Ascending aorta (tissue), 2 donors: ENCODE results near the gene PITPNM1. TPM values are rescaled to one million over a fixed set of nuclear protein-coding genes. Genes with fewer than 3 reads are reported as not detected.
A peak's percentile ranks its signal among the peaks of the same experiment; 100 is the strongest.
"Not testable (repeated sequence)": the region's sequence is repeated elsewhere in the genome, so short reads cannot be mapped to it uniquely, and the experiment has no call there.

Source experiments
- DNase-seq, 2 donors: peaks; one replicate each; pipeline ENCODE4 v3.0.0-alpha.2; 2019; ENCODE audit warnings: low spot score in 2 of 2
- H3K27ac ChIP-seq, 2 donors: fragments of 200-600 bp; sonication (generic); one replicate each; pipeline ENCODE4 v1.5.1; 2016 to 2017; ENCODE audit warnings: mild to moderate bottlenecking in 1 of 2
- H3K27me3 ChIP-seq: fragments of 200-600 bp; sonication (generic); one replicate; pipeline ENCODE4 v1.5.1; 2017
- H3K36me3 ChIP-seq, 2 donors: fragments of 200-600 bp; sonication (generic); one replicate each; pipeline ENCODE4 v1.5.1; 2016
- H3K4me1 ChIP-seq, 2 donors: fragments of 200-600 bp; sonication (generic); one replicate each; pipeline ENCODE4 v1.5.1; 2016 to 2017; ENCODE audit warnings: mild to moderate bottlenecking in 1 of 2
- H3K4me3 ChIP-seq, 2 donors: fragments of 200-600 bp; sonication (generic); one replicate each; pipeline ENCODE4 v1.5.1; 2016 to 2017; ENCODE audit warnings: mild to moderate bottlenecking in 1 of 2
- H3K9me3 ChIP-seq, 2 donors: fragments of 200-600 bp; sonication (generic); one replicate each; pipeline ENCODE4 v1.5.1; 2016
- CTCF ChIP-seq, 3 experiments: fragments of 200-600 bp in 2 of 3; fragments of 450-650 bp in 1 of 3; sonication (generic) in 2 of 3; IDR thresholded peaks; one replicate each; pipeline ENCODE4 v1.5.1; 2016 to 2019; ENCODE audit warnings: antibody characterized with exemption in 3 of 3, mild to moderate bottlenecking in 1 of 3, moderate library complexity in 1 of 3
- intact Hi-C: fragments of 100-400 bp; cut with DNase I; formaldehyde crosslinking; loops from one replicate; pipeline ENCODE4 v1.15.1; 2023
- total RNA-seq: library from RNA; depleted of rRNA; stranded (reverse); fragments of >200 nt; gene quantifications from one replicate; pipeline ENCODE4 v1.1.0, GENCODE V29; 2016

Gene PITPNM1
- total RNA-seq, 1 donor from 2014 or later: 31.8 TPM

- peaks cover 42 to 45% of the 10 kb centered on the region in 2 donors for H3K36me3 ChIP-seq
- H3K4me1 ChIP-seq: peaks cover 7 to 15% of the 10 kb centered on the region in 2 donors
- H3K9me3 ChIP-seq: no peaks in the 10 kb centered on the region
- H3K27me3 ChIP-seq: no peaks in the 10 kb centered on the region
- no peak for TF ChIP-seq CTCF (IDR thresholded peaks at IDR 0.05)
- DNase-seq: no peak
- intact Hi-C loops: no loop called here
- no peak overlapping the region for H3K4me3 ChIP-seq
- H3K27ac ChIP-seq: no peak overlapping the region
Observed at GRCh38 chr11:67486481-67487195, 18.5 kb downstream of the PITPNM1 start.

- H3K4me1 ChIP-seq: peaks cover 7 to 15% of the 10 kb centered on the region in 2 donors
- DNase-seq, H3K27ac ChIP-seq, H3K9me3 ChIP-seq, intact Hi-C loops, H3K4me3 ChIP-seq, H3K27me3 ChIP-seq: not testable (repeated sequence)
- H3K36me3 ChIP-seq: peaks cover 35 to 38% of the 10 kb centered on the region in 2 donors
Observed at GRCh38 chr11:67485873-67486361, 19.2 kb downstream of the PITPNM1 start.

GRCh38 chr11:67484847-67485311, 20.3 kb downstream of the PITPNM1 start:
- Histone ChIP-seq H3K27me3 (no peaks in the 10 kb centered on the region), H3K4me1 (peaks cover 7 to 15% of the 10 kb centered on the region in 2 donors), H3K9me3 (no peaks in the 10 kb centered on the region), H3K4me3 (peak overlapping the region in 1 of 2 donors; percentile 15), H3K36me3 (peaks cover 25 to 28% of the 10 kb centered on the region in 2 donors), H3K27ac (no peak overlapping the region)
- no peak for DNase-seq
- intact Hi-C loops: loop anchor here (5.0 kb wide), 1 partner anchor 83 kb away; the partner anchor contains the start of genes PPP1CA and TBC1D10C
- no peak for TF ChIP-seq CTCF (IDR thresholded peaks at IDR 0.05)

GRCh38 chr11:67483831-67484665, 21.1 kb downstream of the PITPNM1 start:
- Histone ChIP-seq H3K27me3 (no peaks in the 10 kb centered on the region), H3K4me1 (peaks cover 7 to 15% of the 10 kb centered on the region in 2 donors), H3K4me3 (peak overlapping the region in 1 of 2 donors; percentile 66), H3K36me3 (peaks cover 16 to 19% of the 10 kb centered on the region in 2 donors), H3K9me3 (no peaks in the 10 kb centered on the region), H3K27ac (peak overlapping the region in 1 of 2 donors; percentile 84)
- no peak for TF ChIP-seq CTCF (IDR thresholded peaks at IDR 0.05)
- intact Hi-C loops: loop anchor here (1.0 to 5.0 kb wide), 3 partner anchors 21 to 82 kb away; partner anchors contain the start of genes CDK2AP2, PITPNM1, PPP1CA and TBC1D10C
- DNase-seq: no peak

GRCh38 chr11:67482827-67483798, 22.1 kb downstream of the PITPNM1 start, which contains the start of gene AIP:
Gene AIP (plus strand): TSS chr11:67483026. CDS start chr11:67483159, 133 bp downstream.
- Histone ChIP-seq H3K9me3 (no peaks in the 10 kb centered on the region), H3K4me3 (peak within 1 kb of the TSS; percentile 53 to 66), H3K36me3 (peaks cover 14 to 16% of the 10 kb centered on the region in 2 donors), H3K27me3 (no peaks in the 10 kb centered on the region), H3K27ac (peak within 1 kb of the TSS; percentile 84 to 87), H3K4me1 (peaks cover 7 to 15% of the 10 kb centered on the region in 2 donors)
- intact Hi-C loops: loop anchor here (1.0 to 5.0 kb wide), 4 partner anchors 14 to 81 kb away; partner anchors contain the start of genes CDK2AP2, PITPNM1, PPP1CA and TBC1D10C
- TF ChIP-seq CTCF (IDR thresholded peaks at IDR 0.05): peak; percentile 20 to 28 (median 22)
- peak; percentile 92 to 99 for DNase-seq
